OCI-LY7 (cell line): ENCODE measurements around the gene NOP16. TPM values are rescaled to one million over a fixed set of nuclear protein-coding genes. Genes with fewer than 3 reads are reported as not detected.

Source experiments
- BruUV-seq: library from RNA; stranded (reverse); fragments of 400-500 nt; replicated peaks from 2 replicates; lab custom pipeline; 2021; lab: Mats Ljungman, UMichigan
- CTCF ChIA-PET: fragments of 300-600 bp; sonication (Branson Sonifier 250); formaldehyde crosslinking; loops from one replicate; lab custom pipeline; 2022; ENCODE audit warnings: antibody characterized with exemption; ENCODE audit not compliant: unreplicated experiment; lab: Charles Lee
- POLR2A ChIA-PET: fragments of 300-600 bp; sonication (Branson Sonifier 250); formaldehyde crosslinking; loops from one replicate; lab custom pipeline; 2022; ENCODE audit warnings: antibody characterized with exemption; lab: Charles Lee
- DNase-seq: peaks from one replicate; pipeline ENCODE4 v3.0.0-alpha.2; 2015; ENCODE audit warnings: low spot score
- H2AFZ ChIP-seq: fragments of 200-600 bp; sonication (generic), shearing (Covaris generic); 2 replicates; pipeline ENCODE4 v1.6.1; 2014; ENCODE audit warnings: mild to moderate bottlenecking, antibody characterized with exemption, low read length, moderate library complexity
- H3K27ac ChIP-seq: fragments of 200-600 bp; sonication (generic); 2 replicates; pipeline ENCODE4 v1.5.1; 2014; ENCODE audit warnings: mixed run types, low read depth, mild to moderate bottlenecking, moderate library complexity, low read length, inconsistent platforms; ENCODE audit not compliant: poor library complexity, severe bottlenecking
- H3K36me3 ChIP-seq: fragments of 200-600 bp; sonication (generic); 2 replicates; pipeline ENCODE4 v1.6.1; 2014; ENCODE audit warnings: mild to moderate bottlenecking, antibody characterized with exemption, low read length, moderate library complexity, mixed read lengths; ENCODE audit not compliant: insufficient read depth
- H3K4me1 ChIP-seq: fragments of 200-600 bp; sonication (generic); 2 replicates; pipeline ENCODE4 v1.5.1; 2014; ENCODE audit warnings: mild to moderate bottlenecking, low read length; ENCODE audit not compliant: insufficient read depth, poor library complexity, severe bottlenecking
- H3K4me2 ChIP-seq: fragments of 200-600 bp; sonication (generic); 2 replicates; pipeline ENCODE4 v1.6.1; 2014; ENCODE audit warnings: mild to moderate bottlenecking, low read length
- H3K4me3 ChIP-seq: fragments of 200-600 bp; sonication (generic); 2 replicates; pipeline ENCODE4 v1.5.1; 2014; ENCODE audit warnings: mild to moderate bottlenecking, low read depth, low read length; ENCODE audit not compliant: poor library complexity, severe bottlenecking
- H3K79me2 ChIP-seq: fragments of 200-600 bp; sonication (generic); 2 replicates; pipeline ENCODE4 v1.6.1; 2016; ENCODE audit warnings: low read depth, mild to moderate bottlenecking, low read length, moderate library complexity, mixed read lengths; ENCODE audit not compliant: insufficient read depth
- H3K9me2 ChIP-seq: fragments of 200-600 bp; sonication (generic); 2 replicates; pipeline ENCODE4 v1.6.1; 2016; ENCODE audit warnings: mild to moderate bottlenecking, low read length, mixed read lengths; ENCODE audit not compliant: insufficient read depth
- H3K9me3 ChIP-seq: fragments of 200-600 bp; sonication (generic); 2 replicates; pipeline ENCODE4 v1.6.1; 2014; ENCODE audit warnings: mild to moderate bottlenecking, mixed run types, low read length, mixed read lengths
- H4K20me1 ChIP-seq: fragments of 200-600 bp; sonication (generic); 2 replicates; pipeline ENCODE4 v1.6.1; 2014; ENCODE audit warnings: mild to moderate bottlenecking, antibody characterized with exemption, low read length, moderate library complexity, mixed read lengths; ENCODE audit not compliant: insufficient read depth
- EZH2phosphoT487 ChIP-seq: fragments of 200-600 bp; sonication (generic); IDR thresholded peaks from 2 replicates; pipeline ENCODE4 v1.6.1; 2018; ENCODE audit warnings: low read depth, borderline replicate concordance, mild to moderate bottlenecking, mixed run types, antibody characterized with exemption, low read length, moderate library complexity, mixed read lengths
- intact Hi-C: fragments of 100-400 bp; cut with micrococcal nuclease; formaldehyde crosslinking; loops from one replicate; pipeline ENCODE4 v1.10.0; 2022; ENCODE audit not compliant: unreplicated experiment
- total RNA-seq, 2 experiments: library from RNA; depleted of rRNA in 1 of 2; stranded (reverse); fragments of >200 nt in 1 of 2; shearing (Covaris generic) in 1 of 2; gene quantifications; 2 replicates each; pipeline ENCODE4 v1.2.3, GENCODE V29; 2014 to 2022
- TF ChIP-seq, protein P1 (sequence below): fragments of 200-600 bp; sonication (generic); conservative IDR thresholded peaks from 2 replicates; pipeline ENCODE4 v1.5.1; 2014; ENCODE audit warnings: mild to moderate bottlenecking, antibody characterized with exemption, low read length, moderate library complexity, mixed read lengths

NOP16 gene
- total RNA-seq, 2 experiments from 2014 or later, result 83.8 to 86.4 TPM

- H3K4me1 ChIP-seq, result no peaks in the 10 kb centered on the region
- H2AFZ ChIP-seq, result no peak overlapping the region
- H3K9me2 ChIP-seq, result no peaks in the 10 kb centered on the region
- TF ChIP-seq, protein P1, sequence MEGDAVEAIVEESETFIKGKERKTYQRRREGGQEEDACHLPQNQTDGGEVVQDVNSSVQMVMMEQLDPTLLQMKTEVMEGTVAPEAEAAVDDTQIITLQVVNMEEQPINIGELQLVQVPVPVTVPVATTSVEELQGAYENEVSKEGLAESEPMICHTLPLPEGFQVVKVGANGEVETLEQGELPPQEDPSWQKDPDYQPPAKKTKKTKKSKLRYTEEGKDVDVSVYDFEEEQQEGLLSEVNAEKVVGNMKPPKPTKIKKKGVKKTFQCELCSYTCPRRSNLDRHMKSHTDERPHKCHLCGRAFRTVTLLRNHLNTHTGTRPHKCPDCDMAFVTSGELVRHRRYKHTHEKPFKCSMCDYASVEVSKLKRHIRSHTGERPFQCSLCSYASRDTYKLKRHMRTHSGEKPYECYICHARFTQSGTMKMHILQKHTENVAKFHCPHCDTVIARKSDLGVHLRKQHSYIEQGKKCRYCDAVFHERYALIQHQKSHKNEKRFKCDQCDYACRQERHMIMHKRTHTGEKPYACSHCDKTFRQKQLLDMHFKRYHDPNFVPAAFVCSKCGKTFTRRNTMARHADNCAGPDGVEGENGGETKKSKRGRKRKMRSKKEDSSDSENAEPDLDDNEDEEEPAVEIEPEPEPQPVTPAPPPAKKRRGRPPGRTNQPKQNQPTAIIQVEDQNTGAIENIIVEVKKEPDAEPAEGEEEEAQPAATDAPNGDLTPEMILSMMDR, result no peak
- TF ChIP-seq EZH2phosphoT487, result no peak
- no peaks in the 10 kb centered on the region for H3K9me3 ChIP-seq
- POLR2A ChIA-PET, result no interaction called here
- H3K4me2 ChIP-seq, result no peak overlapping the region
- peaks cover 25% of the 10 kb centered on the region for H3K36me3 ChIP-seq
- DNase-seq, result no peak
- BruUV-seq, result no TSS peak
- intact Hi-C loops, result no loop called here
- H3K79me2 ChIP-seq, result no peaks in the 10 kb centered on the region
- CTCF ChIA-PET, result no interaction called here
- H3K27ac ChIP-seq, result no peak overlapping the region
- no peaks in the 10 kb centered on the region for H4K20me1 ChIP-seq
- no peak overlapping the region for H3K4me3 ChIP-seq
These were observed 7.9 kb upstream of the NOP16 start for GRCh38 chr5:176396330-176396729.

DNA sequence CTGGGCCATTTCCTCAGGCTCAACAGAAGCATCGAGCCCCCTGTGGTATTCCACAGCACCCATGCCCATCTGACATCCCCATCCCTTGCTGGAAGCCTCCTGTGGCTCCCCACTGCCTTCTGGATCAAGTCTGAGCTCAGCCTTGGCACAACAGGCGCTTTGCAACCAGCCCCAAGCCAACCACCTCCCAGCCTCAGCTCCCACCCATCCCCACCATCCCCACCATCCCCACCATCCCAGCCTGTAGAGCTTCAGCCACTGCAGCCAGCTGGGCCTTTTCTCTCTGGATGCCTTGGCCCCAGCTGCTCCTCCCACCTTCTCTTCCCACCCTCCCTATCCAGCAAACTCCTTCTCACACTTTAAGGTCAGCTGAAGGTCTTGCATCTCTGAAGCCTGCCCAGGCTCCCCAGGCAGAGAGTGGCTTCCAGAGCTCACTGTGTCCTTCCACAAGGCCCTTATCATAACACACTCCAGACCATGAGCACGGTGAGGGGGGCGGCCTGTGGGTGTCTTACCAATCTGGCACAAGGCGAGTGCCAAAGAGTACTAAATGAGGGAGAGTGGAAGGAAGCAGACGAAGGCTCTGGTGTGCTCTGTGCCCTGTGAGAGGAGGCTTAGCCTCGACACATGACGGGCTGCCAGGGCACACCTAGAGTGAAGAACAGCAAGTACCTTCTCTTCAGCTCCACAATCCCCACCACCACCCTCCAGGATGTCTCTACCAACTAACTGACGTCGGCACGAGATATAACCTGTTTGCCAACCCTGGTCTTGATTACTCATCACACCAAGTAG is 6.7 kb upstream of the NOP16 start:
- no peaks in the 10 kb centered on the region for H3K9me2 ChIP-seq
- ChIA-PET POLR2A (interaction anchor here (0.9 kb wide), 2 partner anchors 33 to 54 kb away, joined by 3 to 4 read pairs; no protein-coding TSS in a partner anchor), CTCF (no interaction called here)
- TF ChIP-seq EZH2phosphoT487, result no peak
- TF ChIP-seq, protein P1, result no peak
- H3K4me1 ChIP-seq, result peaks cover 4% of the 10 kb centered on the region
- H3K4me2 ChIP-seq, result no peak overlapping the region
- H4K20me1 ChIP-seq, result no peaks in the 10 kb centered on the region
- no peak for DNase-seq
- H3K27ac ChIP-seq, result no peak overlapping the region
- H2AFZ ChIP-seq, result no peak overlapping the region
- peaks cover 38% of the 10 kb centered on the region for H3K36me3 ChIP-seq
- H3K79me2 ChIP-seq, result peaks cover 9% of the 10 kb centered on the region; the same call in 1 of the 2 replicates
- intact Hi-C loops, result no loop called here
- no peak overlapping the region for H3K4me3 ChIP-seq
- no TSS peak for BruUV-seq
- H3K9me3 ChIP-seq, result no peaks in the 10 kb centered on the region

DNA sequence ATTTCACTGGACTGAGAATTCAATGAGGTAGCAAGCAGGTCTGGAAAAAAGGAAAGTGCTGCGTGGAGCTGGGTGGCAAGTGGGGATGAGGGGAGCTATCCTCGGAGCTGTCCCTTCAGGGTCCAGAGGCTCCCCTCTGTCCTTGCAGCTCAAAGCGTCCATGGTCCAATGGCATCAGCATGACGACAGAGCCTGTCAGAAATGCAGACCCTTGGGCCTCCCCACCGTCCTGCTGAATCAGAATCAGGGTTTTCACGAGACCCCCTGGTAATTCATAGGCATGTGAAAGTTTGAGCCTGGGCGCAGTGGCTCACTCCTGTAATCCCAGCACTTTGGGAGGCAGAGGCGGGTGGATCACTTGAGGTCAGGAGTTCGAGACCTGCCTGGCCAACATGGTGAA is 5.7 kb upstream of the NOP16 start:
- peaks cover 19% of the 10 kb centered on the region; the same call in 1 of the 2 replicates for H3K79me2 ChIP-seq
- POLR2A ChIA-PET, result interaction anchor here (0.9 kb wide), 1 partner anchor 15 kb away, joined by 6 read pairs; no protein-coding TSS in a partner anchor
- intact Hi-C loops, result no loop called here
- BruUV-seq, result no TSS peak
- peaks cover 39% of the 10 kb centered on the region for H3K36me3 ChIP-seq
- no peak overlapping the region for H3K27ac ChIP-seq
- DNase-seq, result no peak
- CTCF ChIA-PET, result no interaction called here
- TF ChIP-seq EZH2phosphoT487, result no peak
- TF ChIP-seq, protein P1, result no peak
- H2AFZ ChIP-seq, result no peak overlapping the region
- peaks cover 5% of the 10 kb centered on the region for H3K4me1 ChIP-seq
- no peaks in the 10 kb centered on the region for H3K9me2 ChIP-seq
- no peak overlapping the region for H3K4me3 ChIP-seq
- H3K4me2 ChIP-seq, result no peak overlapping the region
- no peaks in the 10 kb centered on the region for H3K9me3 ChIP-seq
- H4K20me1 ChIP-seq, result no peaks in the 10 kb centered on the region
